GM10847 (cell line): ENCODE data around the gene DGKA.
A peak's percentile ranks its signal among the peaks of the same experiment; 100 is the strongest.

ENCODE experiments used
- POLR2A ChIP-seq: IDR thresholded peaks from 2 replicates; pipeline ENCODE4 v1.6.1; 2011; ENCODE audit not compliant: insufficient read length; ENCODE audit errors: extremely low read depth

DGKA gene

GRCh38 chr12:55973599-55974307, 42.8 kb downstream of the DGKA start, which contains the start of gene RAB5B:
Gene RAB5B, plus strand, starts transcription at chr12:55974078. Its CDS starts 12,883 bp downstream, at chr12:55986961.
- peak; percentile 86 for TF ChIP-seq POLR2A

GRCh38 chr12:55974308-55974730, 43.4 kb downstream of the DGKA start:
- TF ChIP-seq POLR2A = no peak

GRCh38 chr12:55978393-55978792, 47.4 kb downstream of the DGKA start:
- no peak for TF ChIP-seq POLR2A

DNA sequence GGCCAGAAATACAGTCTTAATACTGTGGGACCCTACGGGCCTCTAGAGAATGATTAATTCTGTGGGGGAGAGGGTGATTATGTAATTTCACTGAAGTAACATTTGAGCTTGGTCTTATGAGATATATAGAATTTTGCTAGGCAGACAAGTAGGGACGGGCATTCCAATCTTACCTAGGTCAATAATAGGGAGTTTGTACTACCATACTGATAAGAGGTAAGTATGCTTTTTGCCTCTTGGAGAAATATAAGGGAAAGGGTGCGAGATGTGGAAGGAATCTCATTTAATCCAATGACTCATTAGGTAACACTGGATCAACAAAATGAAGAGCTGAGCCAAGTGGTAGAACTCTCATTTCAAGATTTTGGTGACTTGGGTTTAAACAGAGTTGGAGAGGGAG, 48.1 kb downstream of the DGKA start:
- no peak for TF ChIP-seq POLR2A

DNA sequence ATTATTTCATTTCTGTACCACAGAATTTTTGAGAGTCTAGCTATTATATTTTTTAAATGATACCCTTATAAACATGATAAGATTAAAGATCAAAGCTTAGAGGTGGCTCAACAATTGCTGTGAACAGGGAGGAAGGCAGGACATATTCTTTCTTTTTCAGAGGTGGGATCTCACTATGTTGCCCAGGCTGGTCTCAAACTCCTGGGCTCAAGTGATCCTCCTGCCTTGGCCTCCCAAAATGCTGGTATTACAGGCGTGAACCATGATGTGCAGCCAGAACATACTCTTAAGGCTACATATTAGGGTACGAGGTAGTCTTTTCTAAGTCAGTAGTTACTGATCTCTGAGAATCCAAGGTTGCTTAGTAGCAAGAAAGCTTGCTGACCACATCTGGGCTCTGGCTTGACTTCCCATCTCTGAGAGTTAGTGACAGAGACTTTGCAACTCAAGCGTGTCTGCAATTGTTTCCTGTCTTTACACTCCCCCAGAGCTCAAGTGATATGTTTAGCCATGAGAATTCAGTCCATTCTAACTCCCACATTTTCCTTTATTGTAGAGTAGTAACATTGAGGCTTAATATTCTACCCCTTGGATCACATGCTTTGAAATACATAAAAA, 51.5 kb downstream of the DGKA start:
- no peak for TF ChIP-seq POLR2A

DNA sequence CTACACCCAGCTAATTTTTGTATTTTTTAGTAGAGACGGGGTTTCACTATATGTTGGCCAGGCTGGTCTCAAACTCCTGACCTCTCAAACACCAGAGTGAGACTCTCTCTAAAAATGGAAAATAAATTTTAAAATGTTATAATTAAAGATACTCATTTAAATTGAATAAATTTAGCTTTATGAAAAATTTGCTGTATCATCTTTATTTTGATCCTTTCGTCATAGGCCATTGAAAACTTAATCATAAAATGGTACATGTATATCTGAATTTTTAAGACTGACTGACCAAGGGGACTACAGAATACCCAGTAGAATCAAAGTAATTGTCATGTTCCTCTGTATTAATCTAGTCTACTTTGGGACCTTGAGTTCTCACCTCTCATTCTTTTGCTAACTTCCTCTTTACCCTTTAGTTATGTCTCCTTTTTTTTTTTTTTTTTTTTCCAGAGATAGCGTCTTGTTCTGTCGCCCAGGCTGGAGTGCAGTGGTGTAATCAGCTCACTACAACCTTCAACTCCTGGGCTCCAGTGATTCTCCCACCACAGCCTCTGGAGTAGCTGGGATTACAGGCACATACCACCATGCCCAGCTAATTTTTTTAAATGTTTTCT, 52.4 kb downstream of the DGKA start:
- TF ChIP-seq POLR2A = no peak

GRCh38 chr12:55984861-55985260, 53.9 kb downstream of the DGKA start:
- TF ChIP-seq POLR2A = no peak

GRCh38 chr12:55985341-55985740, 54.4 kb downstream of the DGKA start:
- no peak for TF ChIP-seq POLR2A

GRCh38 chr12:55991110-55991509, 60.1 kb downstream of the DGKA start:
- no peak for TF ChIP-seq POLR2A

GRCh38 chr12:55993230-55993853, 62.4 kb downstream of the DGKA start:
- no peak for TF ChIP-seq POLR2A

GRCh38 chr12:55995366-55995765, 64.4 kb downstream of the DGKA start:
- no peak for TF ChIP-seq POLR2A

- no peak for TF ChIP-seq POLR2A
Observed at GRCh38 chr12:55996201-55996714, 65.3 kb downstream of the DGKA start.

DNA sequence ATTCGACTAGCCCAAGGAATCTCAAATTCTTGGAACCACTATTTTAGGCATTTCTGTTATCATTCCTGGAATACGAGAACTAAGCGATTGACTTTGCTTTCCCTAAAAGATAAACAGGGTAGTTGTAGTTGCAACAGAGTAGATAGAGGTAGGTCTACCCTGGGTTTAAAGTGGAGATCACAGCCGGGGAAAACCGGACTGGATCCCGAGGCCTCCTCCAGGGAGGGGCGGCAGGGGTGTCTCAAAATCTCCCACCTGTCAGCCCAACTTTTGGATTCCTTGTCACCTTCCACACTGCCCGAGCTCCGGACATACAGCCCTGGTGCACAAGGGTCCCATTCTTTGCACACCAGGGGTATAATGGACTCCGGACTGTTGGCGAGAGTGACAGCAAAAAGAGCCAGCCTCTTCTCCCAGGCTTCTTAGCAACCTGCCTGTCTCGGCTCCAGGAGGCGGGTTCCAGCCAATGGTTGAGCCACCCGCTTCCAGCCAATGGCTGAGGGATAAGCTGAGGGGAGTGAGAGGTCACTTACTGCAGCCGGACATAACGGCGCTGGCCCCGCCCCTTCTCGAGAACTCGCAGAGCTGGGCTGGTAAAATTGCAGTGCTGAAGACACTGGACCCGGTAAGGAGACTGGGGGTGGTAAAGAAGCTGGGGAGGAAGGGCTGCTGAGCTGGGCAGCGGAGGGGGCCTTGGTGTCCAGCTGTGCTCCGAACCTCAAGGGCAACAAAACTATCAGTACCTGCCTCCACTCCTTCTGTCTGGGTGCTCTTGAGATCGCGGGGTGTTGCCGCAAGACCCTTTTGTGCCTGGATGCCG, 66.0 kb downstream of the DGKA start, which contains the start of gene SUOX:
Gene SUOX (plus strand): TSS at position 562 of the 820 bp plus-strand sequence. CDS start 4,946 bp downstream, outside the sequence.
- peak; percentile 19 for TF ChIP-seq POLR2A

- TF ChIP-seq POLR2A = no peak
Observed at GRCh38 chr12:55997535-55997859, 66.5 kb downstream of the DGKA start.
